ENCODE results near the gene ARFIP2. TPM values are rescaled to one million over a fixed set of nuclear protein-coding genes. Genes with fewer than 3 reads are reported as not detected.

The ARFIP2 gene
- total RNA-seq, 1 experiment from 2014 or later: 53.1 TPM

DNA sequence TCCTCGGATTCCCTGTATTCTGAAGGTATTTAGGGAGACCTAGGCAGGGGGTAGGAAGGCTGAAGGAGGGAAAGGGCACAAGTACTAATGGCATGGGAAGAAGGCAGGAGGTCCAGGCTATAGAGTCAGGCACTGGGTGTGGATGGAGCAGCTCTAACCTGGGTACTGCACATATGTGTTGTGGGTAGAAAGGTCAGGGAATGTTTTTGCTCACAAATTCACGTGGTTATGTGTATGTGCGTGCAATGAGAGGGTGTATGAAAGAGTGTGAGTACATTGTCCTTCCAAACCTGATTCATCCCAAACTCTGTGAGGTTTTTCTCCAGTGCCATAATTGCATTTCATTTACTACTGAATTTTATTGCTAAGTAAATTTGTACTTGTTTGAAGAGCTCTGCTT is 39.1 kb upstream of the ARFIP2 start:
- Mint-ChIP-seq H3K4me3 (no peak overlapping the region), H3K27ac (no peak overlapping the region), H3K27me3 (ENCODE audit: low read depth) (no peaks in the 10 kb centered on the region; the same call in 1 of the 2 replicates), H3K9me3 (peaks cover 2% of the 10 kb centered on the region; the same call in 1 of the 2 replicates), H3K4me1 (no peaks in the 10 kb centered on the region), H3K36me3 (peaks cover 6% of the 10 kb centered on the region)
- ATAC-seq: no peak
- POLR2A ChIA-PET: interaction anchor here (0.9 kb wide), 1 partner anchor 139 kb away, joined by 3 read pairs; no protein-coding TSS in a partner anchor
- CTCF ChIA-PET: interaction anchor here (1.1 to 2.5 kb wide), 4 partner anchors 10 to 141 kb away, joined by 3 to 13 read pairs (median 8); no protein-coding TSS in a partner anchor
- TF ChIP-seq, protein P1, sequence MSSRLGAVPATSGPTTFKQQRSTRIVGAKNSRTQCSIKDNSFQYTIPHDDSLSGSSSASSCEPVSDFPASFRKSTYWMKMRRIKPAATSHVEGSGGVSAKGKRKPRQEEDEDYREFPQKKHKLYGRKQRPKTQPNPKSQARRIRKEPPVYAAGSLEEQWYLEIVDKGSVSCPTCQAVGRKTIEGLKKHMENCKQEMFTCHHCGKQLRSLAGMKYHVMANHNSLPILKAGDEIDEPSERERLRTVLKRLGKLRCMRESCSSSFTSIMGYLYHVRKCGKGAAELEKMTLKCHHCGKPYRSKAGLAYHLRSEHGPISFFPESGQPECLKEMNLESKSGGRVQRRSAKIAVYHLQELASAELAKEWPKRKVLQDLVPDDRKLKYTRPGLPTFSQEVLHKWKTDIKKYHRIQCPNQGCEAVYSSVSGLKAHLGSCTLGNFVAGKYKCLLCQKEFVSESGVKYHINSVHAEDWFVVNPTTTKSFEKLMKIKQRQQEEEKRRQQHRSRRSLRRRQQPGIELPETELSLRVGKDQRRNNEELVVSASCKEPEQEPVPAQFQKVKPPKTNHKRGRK (CRISPR knock-in tag; IDR thresholded peaks at IDR 0.05; ENCODE audit: borderline replicate concordance): no peak
- no peak for TF ChIP-seq RORB (CRISPR knock-in tag; IDR thresholded peaks at IDR 0.05)
- no peak for TF ChIP-seq OVOL2 (CRISPR knock-in tag; IDR thresholded peaks at IDR 0.05; ENCODE audit: borderline replicate concordance)
- no peak for DNase-seq (ENCODE audit: low spot score)

DNA sequence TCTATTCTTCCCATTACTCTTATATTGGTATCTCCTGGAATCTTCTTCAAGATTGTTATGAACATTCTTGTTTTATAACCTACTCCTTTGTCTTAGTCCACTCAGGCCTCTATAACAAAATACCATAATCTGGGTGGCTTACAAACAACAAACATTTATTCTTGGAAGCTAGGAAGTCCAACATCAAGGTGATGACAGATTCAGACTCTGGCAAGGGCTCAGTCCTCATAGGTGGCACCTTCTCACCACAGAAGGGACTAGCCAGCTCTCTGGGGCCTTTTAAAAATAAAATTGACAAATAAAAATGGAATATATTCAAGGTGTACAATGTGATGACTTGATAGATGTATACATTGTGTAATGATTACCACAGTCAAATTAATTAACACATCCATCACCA is 35.7 kb upstream of the ARFIP2 start:
- Mint-ChIP-seq H3K27ac (no peak overlapping the region), H3K27me3 (ENCODE audit: low read depth) (no peaks in the 10 kb centered on the region; the same call in 1 of the 2 replicates), H3K4me3 (no peak overlapping the region), H3K4me1 (no peaks in the 10 kb centered on the region), H3K9me3 (peaks cover 14% of the 10 kb centered on the region), H3K36me3 (peaks cover 28% of the 10 kb centered on the region)
- ChIA-PET POLR2A (no interaction called here), CTCF (no interaction called here)
- ATAC-seq (no peak), DNase-seq (ENCODE audit: low spot score) (no peak)
- no peak for TF ChIP-seq TEAD1 (CRISPR knock-in tag; IDR thresholded peaks at IDR 0.05)
- TF ChIP-seq, protein P2, sequence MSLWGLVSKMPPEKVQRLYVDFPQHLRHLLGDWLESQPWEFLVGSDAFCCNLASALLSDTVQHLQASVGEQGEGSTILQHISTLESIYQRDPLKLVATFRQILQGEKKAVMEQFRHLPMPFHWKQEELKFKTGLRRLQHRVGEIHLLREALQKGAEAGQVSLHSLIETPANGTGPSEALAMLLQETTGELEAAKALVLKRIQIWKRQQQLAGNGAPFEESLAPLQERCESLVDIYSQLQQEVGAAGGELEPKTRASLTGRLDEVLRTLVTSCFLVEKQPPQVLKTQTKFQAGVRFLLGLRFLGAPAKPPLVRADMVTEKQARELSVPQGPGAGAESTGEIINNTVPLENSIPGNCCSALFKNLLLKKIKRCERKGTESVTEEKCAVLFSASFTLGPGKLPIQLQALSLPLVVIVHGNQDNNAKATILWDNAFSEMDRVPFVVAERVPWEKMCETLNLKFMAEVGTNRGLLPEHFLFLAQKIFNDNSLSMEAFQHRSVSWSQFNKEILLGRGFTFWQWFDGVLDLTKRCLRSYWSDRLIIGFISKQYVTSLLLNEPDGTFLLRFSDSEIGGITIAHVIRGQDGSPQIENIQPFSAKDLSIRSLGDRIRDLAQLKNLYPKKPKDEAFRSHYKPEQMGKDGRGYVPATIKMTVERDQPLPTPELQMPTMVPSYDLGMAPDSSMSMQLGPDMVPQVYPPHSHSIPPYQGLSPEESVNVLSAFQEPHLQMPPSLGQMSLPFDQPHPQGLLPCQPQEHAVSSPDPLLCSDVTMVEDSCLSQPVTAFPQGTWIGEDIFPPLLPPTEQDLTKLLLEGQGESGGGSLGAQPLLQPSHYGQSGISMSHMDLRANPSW (CRISPR knock-in tag; conservative IDR thresholded peaks at IDR 0.05; ENCODE audit: low read depth): no peak
- TF ChIP-seq RELA (CRISPR knock-in tag; IDR thresholded peaks at IDR 0.05; ENCODE audit: borderline replicate concordance): no peak
- TF ChIP-seq IRF2 (CRISPR knock-in tag; IDR thresholded peaks at IDR 0.05; ENCODE audit: borderline replicate concordance, low read depth): no peak
- no peak for TF ChIP-seq ZNF396 (CRISPR knock-in tag; IDR thresholded peaks at IDR 0.05; ENCODE audit: borderline replicate concordance)
- no peak for TF ChIP-seq MYBL2 (CRISPR knock-in tag; IDR thresholded peaks at IDR 0.05)
- TF ChIP-seq GRHL2 (CRISPR knock-in tag; IDR thresholded peaks at IDR 0.05; ENCODE audit: insufficient replicate concordance, severe bottlenecking): no peak
- TF ChIP-seq ETV6 (CRISPR knock-in tag; IDR thresholded peaks at IDR 0.05): no peak
- no peak for TF ChIP-seq ELF4 (CRISPR knock-in tag; IDR thresholded peaks at IDR 0.05; ENCODE audit: low read depth)
- TF ChIP-seq, protein P3, sequence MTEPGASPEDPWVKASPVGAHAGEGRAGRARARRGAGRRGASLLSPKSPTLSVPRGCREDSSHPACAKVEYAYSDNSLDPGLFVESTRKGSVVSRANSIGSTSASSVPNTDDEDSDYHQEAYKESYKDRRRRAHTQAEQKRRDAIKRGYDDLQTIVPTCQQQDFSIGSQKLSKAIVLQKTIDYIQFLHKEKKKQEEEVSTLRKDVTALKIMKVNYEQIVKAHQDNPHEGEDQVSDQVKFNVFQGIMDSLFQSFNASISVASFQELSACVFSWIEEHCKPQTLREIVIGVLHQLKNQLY (CRISPR knock-in tag; IDR thresholded peaks at IDR 0.05): no peak
- no peak for TF ChIP-seq SMAD4 (CRISPR knock-in tag; IDR thresholded peaks at IDR 0.05)
- TF ChIP-seq, protein P4, sequence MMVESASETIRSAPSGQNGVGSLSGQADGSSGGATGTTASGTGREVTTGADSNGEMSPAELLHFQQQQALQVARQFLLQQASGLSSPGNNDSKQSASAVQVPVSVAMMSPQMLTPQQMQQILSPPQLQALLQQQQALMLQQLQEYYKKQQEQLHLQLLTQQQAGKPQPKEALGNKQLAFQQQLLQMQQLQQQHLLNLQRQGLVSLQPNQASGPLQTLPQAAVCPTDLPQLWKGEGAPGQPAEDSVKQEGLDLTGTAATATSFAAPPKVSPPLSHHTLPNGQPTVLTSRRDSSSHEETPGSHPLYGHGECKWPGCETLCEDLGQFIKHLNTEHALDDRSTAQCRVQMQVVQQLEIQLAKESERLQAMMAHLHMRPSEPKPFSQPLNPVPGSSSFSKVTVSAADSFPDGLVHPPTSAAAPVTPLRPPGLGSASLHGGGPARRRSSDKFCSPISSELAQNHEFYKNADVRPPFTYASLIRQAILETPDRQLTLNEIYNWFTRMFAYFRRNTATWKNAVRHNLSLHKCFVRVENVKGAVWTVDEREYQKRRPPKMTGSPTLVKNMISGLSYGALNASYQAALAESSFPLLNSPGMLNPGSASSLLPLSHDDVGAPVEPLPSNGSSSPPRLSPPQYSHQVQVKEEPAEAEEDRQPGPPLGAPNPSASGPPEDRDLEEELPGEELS (CRISPR knock-in tag; IDR thresholded peaks at IDR 0.05): no peak
- TF ChIP-seq, protein P5, sequence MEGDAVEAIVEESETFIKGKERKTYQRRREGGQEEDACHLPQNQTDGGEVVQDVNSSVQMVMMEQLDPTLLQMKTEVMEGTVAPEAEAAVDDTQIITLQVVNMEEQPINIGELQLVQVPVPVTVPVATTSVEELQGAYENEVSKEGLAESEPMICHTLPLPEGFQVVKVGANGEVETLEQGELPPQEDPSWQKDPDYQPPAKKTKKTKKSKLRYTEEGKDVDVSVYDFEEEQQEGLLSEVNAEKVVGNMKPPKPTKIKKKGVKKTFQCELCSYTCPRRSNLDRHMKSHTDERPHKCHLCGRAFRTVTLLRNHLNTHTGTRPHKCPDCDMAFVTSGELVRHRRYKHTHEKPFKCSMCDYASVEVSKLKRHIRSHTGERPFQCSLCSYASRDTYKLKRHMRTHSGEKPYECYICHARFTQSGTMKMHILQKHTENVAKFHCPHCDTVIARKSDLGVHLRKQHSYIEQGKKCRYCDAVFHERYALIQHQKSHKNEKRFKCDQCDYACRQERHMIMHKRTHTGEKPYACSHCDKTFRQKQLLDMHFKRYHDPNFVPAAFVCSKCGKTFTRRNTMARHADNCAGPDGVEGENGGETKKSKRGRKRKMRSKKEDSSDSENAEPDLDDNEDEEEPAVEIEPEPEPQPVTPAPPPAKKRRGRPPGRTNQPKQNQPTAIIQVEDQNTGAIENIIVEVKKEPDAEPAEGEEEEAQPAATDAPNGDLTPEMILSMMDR (IDR thresholded peaks at IDR 0.05): no peak
- no peak for TF ChIP-seq ZBTB21 (CRISPR knock-in tag; IDR thresholded peaks at IDR 0.05; ENCODE audit: borderline replicate concordance)
- TF ChIP-seq NFYB (CRISPR knock-in tag; conservative IDR thresholded peaks at IDR 0.05; ENCODE audit: low read depth): no peak
- TF ChIP-seq FOXP1 (CRISPR knock-in tag; IDR thresholded peaks at IDR 0.05; ENCODE audit: borderline replicate concordance): no peak
- TF ChIP-seq, protein P6, sequence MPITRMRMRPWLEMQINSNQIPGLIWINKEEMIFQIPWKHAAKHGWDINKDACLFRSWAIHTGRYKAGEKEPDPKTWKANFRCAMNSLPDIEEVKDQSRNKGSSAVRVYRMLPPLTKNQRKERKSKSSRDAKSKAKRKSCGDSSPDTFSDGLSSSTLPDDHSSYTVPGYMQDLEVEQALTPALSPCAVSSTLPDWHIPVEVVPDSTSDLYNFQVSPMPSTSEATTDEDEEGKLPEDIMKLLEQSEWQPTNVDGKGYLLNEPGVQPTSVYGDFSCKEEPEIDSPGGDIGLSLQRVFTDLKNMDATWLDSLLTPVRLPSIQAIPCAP (CRISPR knock-in tag; IDR thresholded peaks at IDR 0.05): no peak
- TF ChIP-seq, protein P7, sequence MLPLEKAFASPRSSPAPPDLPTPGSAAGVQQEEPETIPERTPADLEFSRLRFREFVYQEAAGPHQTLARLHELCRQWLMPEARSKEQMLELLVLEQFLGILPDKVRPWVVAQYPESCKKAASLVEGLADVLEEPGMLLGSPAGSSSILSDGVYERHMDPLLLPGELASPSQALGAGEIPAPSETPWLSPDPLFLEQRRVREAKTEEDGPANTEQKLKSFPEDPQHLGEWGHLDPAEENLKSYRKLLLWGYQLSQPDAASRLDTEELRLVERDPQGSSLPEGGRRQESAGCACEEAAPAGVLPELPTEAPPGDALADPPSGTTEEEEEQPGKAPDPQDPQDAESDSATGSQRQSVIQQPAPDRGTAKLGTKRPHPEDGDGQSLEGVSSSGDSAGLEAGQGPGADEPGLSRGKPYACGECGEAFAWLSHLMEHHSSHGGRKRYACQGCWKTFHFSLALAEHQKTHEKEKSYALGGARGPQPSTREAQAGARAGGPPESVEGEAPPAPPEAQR (CRISPR knock-in tag; IDR thresholded peaks at IDR 0.05): no peak
- TF ChIP-seq GTF2I (CRISPR knock-in tag; conservative IDR thresholded peaks at IDR 0.05): no peak
